ENCODE data around the gene HCRTR1. TPM values are rescaled to one million over a fixed set of nuclear protein-coding genes. Genes with fewer than 3 reads are reported as not detected.

The HCRTR1 gene
- total RNA-seq, 1 donor from 2014 or later: not detected

DNA sequence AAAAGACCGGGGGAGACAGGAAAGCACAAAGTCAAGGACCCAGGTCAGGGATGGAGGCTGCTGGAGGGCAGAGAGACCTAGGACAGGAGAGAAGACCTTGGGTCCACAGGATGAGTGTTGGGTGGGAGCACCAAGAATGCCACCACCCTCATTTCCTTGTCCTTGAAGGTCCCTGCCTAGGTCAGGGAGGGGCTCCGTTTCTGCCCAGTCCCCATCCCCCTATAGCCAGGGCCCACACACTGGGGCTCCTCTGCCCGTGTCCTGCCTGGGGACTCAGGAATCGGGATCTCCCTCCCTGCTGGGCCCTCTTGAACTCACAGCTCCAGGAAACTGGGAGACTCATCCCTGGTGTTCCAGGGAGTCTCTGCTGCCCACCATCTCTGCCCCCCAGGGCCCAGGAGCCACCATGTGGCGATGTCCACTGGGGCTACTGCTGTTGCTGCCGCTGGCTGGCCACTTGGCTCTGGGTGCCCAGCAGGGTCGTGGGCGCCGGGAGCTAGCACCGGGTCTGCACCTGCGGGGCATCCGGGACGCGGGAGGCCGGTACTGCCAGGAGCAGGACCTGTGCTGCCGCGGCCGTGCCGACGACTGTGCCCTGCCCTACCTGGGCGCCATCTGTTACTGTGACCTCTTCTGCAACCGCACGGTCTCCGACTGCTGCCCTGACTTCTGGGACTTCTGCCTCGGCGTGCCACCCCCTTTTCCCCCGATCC, 40.6 kb upstream of the HCRTR1 start:
- peaks cover 3% of the 10 kb centered on the region for H3K27me3 Mint-ChIP-seq
- H3K4me1 Mint-ChIP-seq: peaks cover 3% of the 10 kb centered on the region
- H3K9me3 Mint-ChIP-seq: no peaks in the 10 kb centered on the region
- H3K36me3 Mint-ChIP-seq (ENCODE audit: low read depth): no peaks in the 10 kb centered on the region
- no peak for DNase-seq
- no peak overlapping the region for H3K27ac Mint-ChIP-seq
- H3K4me3 Mint-ChIP-seq: no peak overlapping the region
- intact Hi-C loops (cut with micrococcal nuclease): no loop called here

DNA sequence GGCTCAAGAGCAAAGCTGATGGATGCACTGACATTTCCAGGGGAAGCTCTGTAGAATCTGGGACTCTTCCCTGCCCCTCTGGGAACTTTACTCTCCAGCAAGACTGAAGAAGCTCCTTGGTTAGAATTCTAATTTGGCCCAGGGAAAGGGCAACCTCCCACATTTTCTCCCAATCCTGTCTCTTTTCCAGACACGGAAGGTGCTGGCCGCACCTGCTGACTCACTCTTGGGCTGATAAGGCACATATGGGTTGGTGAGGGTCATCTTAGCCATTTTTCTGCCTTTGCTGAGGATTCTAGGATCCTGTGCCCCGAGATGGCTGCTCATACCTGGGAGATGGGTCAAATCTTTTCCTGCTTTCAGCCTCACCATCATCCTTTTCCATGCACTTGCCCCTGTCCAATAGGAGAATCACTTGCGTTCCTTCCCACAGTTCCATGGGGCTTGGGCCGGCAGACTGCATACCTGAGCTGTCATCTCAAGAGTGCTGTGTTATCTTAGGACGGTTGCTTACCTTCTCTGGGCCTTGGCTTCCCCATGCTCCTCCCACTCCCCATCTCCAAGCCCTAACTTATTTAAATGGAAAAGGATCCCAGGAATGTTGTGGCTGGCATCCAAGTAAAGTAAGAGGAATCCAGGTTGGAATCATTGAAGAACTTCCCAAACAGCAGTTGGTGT, 39.8 kb upstream of the HCRTR1 start:
- no peaks in the 10 kb centered on the region for H3K36me3 Mint-ChIP-seq (ENCODE audit: low read depth)
- H3K4me1 Mint-ChIP-seq: peaks cover 3% of the 10 kb centered on the region
- no peak overlapping the region for H3K4me3 Mint-ChIP-seq
- DNase-seq: no peak
- intact Hi-C loops (cut with micrococcal nuclease): no loop called here
- no peaks in the 10 kb centered on the region for H3K9me3 Mint-ChIP-seq
- no peak overlapping the region for H3K27ac Mint-ChIP-seq
- peaks cover 3% of the 10 kb centered on the region for H3K27me3 Mint-ChIP-seq

DNA sequence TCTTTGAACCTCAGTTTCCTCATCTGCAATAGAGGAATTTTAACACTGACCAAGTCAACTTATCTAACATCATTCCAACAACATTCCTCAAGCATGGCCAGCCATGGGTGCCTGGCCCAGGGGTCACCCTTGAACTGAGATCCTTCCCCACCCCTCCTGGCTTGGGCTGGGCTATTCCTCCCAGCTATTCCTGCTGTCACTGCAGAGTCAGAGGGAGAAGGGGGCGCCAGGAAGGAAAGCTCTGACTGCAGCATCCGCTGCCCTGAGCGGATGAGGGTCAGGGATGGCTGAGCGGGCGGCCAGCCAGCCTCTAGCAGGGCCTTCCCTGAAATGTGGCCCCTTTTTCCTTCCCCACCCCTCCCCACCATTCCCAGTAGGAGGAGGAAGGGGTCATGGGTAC, 38.1 kb upstream of the HCRTR1 start:
- Mint-ChIP-seq H3K27me3 (peaks cover 3% of the 10 kb centered on the region), H3K4me3 (no peak overlapping the region), H3K4me1 (peaks cover 3% of the 10 kb centered on the region), H3K36me3 (ENCODE audit: low read depth) (no peaks in the 10 kb centered on the region), H3K9me3 (no peaks in the 10 kb centered on the region), H3K27ac (no peak overlapping the region)
- intact Hi-C loops (cut with micrococcal nuclease): no loop called here
- DNase-seq: no peak

DNA sequence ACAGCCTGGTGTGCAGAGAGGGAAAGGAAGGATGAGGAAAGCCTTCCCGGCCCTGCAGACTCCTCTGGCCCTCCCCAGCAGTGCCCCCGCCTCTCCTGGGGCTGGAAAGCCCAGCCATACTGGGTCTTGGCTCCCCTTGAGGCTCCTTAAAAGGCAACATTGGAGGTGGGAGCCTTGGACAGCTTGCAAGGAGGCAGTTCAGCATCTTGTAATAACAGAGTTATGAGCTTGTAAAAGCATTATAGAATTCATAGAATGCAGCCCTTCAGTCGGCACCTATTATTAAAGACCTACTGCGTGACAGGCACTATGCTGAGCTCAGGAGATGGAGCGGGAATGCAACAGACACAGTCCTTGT, 37.0 kb upstream of the HCRTR1 start:
- intact Hi-C loops (cut with micrococcal nuclease): no loop called here

DNA sequence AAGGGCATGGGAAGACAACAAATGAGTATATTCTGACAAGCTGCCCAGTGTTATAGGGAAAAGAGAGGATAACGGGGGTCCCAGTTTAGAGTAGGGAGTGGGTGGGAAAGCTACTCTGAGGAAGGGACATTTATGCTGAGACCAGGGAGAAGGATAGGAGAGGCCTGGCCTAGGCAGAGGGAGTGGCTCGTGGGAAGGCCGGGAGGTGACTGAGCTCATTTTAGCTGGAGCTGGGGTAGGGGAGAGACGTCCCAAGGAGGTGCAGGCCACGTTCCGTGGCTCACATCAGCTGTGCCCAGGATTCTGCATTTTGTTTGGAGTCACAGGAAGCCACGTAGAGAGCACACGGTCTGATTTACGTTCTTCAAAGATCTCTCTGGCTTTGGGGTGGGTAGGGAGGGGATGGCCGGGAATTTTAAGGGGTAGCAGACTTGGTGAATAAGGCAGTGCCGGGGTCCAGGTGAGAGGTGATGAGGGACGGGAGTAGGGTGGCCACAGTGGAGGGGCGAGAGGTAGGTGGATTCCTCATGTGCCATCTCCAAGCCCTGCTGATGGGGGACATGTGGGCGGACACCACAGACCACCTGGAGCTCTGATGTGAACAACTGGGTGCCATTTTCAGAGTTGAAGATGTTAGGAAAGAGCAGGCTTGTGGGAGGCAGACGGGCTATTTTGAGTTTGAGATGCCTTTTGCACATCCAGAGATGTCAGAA, 36.4 kb upstream of the HCRTR1 start:
- Mint-ChIP-seq H3K4me1 (peaks cover 3% of the 10 kb centered on the region), H3K36me3 (ENCODE audit: low read depth) (no peaks in the 10 kb centered on the region), H3K27me3 (peaks cover 3% of the 10 kb centered on the region), H3K27ac (no peak overlapping the region), H3K4me3 (no peak overlapping the region), H3K9me3 (no peaks in the 10 kb centered on the region)
- intact Hi-C loops (cut with micrococcal nuclease): no loop called here
- DNase-seq: no peak

More for the DNA sequence above, 37.0 kb upstream of the HCRTR1 start:
- Mint-ChIP-seq H3K27me3 (peaks cover 3% of the 10 kb centered on the region), H3K4me3 (no peak overlapping the region), H3K27ac (no peak overlapping the region), H3K9me3 (no peaks in the 10 kb centered on the region), H3K36me3 (ENCODE audit: low read depth) (no peaks in the 10 kb centered on the region), H3K4me1 (peaks cover 3% of the 10 kb centered on the region)
- no peak for DNase-seq

DNA sequence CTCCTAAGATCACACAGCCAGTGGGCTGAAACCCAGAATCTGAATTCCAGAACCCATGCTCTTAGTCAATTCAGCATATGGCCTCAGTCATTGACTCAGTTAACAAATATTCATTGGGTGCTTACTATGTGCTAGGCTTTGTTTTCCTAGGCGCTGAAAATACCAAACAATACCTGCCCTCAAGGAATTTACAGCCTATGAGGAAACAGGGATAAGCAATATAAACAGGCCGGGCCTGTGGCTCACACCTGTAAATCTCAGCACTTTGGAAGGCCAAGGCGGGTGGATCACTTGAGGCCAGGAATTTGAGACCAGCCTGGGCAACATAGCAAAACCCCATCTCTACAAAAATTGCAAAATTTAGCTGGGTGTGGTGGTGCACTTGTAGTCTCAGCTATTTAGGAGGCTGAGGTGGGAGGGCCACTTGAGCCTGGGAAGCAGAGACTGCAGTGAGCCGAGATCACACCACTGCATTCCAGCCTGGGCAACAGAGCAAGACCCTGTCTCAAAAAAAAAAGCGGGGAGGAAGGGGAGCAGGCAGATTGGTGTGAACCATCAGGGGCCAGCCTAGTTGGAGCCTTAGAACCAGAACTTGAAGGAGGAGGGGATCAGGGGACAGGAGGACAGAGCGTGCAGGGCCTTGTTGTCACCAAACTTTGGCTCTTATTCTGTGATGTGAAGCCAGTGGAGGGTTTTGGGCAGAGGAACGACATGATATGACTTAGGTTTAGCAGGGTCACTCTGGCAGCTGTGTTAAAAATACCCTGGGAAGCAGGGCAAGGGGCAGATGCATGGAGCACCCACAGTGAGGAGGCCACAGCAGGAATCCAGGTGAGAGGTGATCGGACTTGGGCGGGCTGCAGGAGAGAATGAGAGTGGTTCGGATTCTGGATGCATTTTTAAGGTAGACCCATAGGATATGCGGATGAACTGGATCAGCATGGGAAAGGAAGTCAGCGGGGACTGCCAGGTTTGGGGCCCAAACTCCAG, 35.4 kb upstream of the HCRTR1 start:
- Mint-ChIP-seq H3K36me3 (ENCODE audit: low read depth) (no peaks in the 10 kb centered on the region), H3K27ac (no peak overlapping the region), H3K27me3 (no peaks in the 10 kb centered on the region), H3K9me3 (no peaks in the 10 kb centered on the region), H3K4me1 (no peaks in the 10 kb centered on the region), H3K4me3 (no peak overlapping the region)
- no peak for DNase-seq
- intact Hi-C loops (cut with micrococcal nuclease): no loop called here

DNA sequence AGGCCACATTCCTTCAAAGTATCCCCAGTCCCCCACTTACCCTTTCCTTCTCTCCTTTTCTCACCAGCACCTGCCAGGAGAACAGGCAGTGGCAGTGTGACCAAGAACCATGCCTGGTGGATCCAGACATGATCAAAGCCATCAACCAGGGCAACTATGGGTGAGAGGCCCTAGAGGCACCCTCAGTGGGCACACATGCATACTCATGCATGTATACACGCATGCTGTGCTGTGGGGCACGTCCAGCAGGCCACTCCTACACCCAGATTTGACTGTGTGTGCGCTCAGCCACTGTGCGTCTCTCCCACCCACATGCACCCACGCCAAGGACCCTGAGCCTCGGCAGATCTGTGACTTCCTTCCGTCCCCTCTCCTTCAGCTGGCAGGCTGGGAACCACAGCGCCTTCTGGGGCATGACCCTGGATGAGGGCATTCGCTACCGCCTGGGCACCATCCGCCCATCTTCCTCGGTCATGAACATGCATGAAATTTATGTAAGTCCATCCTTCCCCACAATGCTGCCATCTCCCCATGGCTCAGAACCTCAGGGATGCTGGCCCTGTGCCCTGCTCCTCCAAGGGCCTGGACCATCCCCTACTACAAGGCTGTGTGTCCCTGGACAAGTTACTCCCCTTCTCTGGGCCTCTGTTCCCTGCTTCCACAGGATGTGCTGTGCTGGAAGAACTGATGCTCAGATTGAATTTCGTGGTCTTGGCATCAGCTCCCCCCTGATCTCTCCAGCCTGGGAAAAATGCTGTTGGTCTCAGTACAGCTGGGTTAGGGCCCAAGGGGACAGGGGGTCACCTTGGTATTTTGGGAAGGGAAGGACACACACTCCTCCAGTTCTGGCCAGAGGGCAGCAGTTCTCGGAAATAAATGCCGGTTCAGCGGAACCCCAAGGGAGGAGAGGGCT, 34.2 kb upstream of the HCRTR1 start:
- no peak for DNase-seq
- Mint-ChIP-seq H3K4me1 (no peaks in the 10 kb centered on the region), H3K27ac (no peak overlapping the region), H3K36me3 (ENCODE audit: low read depth) (no peaks in the 10 kb centered on the region), H3K4me3 (no peak overlapping the region), H3K27me3 (peaks cover 4% of the 10 kb centered on the region), H3K9me3 (no peaks in the 10 kb centered on the region)
- intact Hi-C loops (cut with micrococcal nuclease): no loop called here

DNA sequence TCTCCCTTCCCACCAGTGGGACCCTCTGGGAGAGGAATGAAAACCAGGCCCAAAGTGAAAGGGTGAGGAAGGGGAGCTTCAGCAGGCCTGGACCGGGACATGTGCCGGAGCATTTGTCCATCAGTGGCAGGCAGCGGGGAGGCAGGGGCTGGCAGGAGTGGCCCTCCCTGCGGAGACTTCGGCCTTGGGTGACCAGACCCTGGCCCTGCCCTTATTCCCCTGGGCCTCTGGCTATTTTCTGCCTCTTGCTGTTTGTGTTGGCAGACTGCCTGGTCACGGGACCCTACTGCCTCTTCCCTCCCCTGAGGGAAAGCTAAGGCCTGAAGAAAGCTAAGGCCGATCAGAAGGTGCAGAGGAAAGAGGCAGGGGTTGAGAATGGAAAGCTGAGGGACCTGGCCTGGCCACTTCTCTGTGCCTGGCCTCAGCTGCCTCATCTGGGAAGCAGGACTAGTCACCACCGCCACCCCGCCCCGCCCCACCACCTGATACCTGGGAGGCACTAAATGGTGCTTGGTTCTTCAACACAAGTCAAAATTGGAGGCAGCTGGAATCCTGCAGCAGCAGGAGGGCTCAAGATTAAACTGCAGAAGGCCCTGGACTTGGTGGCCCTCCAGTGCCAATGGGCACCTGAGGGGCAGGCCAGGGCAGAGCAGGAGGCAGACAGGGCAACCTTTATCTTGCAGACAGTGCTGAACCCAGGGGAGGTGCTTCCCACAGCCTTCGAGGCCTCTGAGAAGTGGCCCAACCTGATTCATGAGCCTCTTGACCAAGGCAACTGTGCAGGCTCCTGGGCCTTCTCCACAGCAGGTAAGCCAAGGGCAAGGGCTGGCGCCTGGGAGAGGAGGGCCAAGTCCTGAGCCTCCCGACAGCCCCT, 33.3 kb upstream of the HCRTR1 start:
- Mint-ChIP-seq H3K36me3 (ENCODE audit: low read depth) (no peaks in the 10 kb centered on the region), H3K4me1 (peaks cover under 1% of the 10 kb centered on the region), H3K27ac (no peak overlapping the region), H3K4me3 (no peak overlapping the region), H3K27me3 (peaks cover 6% of the 10 kb centered on the region), H3K9me3 (no peaks in the 10 kb centered on the region)
- no peak for DNase-seq
- intact Hi-C loops (cut with micrococcal nuclease): no loop called here

DNA sequence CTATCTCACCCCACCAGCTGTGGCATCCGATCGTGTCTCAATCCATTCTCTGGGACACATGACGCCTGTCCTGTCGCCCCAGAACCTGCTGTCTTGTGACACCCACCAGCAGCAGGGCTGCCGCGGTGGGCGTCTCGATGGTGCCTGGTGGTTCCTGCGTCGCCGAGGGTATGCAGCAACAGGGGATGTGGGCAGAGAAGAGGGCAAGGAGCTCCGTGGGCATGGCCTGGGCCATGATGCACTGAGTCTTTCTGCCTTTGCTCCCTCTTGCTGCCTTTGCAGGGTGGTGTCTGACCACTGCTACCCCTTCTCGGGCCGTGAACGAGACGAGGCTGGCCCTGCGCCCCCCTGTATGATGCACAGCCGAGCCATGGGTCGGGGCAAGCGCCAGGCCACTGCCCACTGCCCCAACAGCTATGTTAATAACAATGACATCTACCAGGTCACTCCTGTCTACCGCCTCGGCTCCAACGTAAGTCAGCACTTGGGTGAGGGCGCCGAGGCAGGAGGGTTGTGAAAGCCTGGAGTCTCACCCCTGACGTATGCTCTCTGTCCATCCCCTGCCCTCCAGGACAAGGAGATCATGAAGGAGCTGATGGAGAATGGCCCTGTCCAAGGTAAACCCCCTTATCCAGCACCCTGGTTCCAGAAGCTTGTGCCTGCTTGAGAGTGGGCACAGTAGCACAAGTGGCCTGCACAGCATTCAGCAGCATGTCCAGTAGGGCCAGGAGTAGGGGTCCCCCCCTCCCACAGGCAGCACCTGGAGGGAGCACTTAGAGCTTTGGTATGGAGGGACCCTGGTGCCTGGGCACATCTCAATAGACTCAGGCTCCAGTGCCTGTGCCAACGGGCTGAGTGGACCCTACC, 32.4 kb upstream of the HCRTR1 start:
- Mint-ChIP-seq H3K27ac (no peak overlapping the region), H3K4me1 (peaks cover 2% of the 10 kb centered on the region), H3K9me3 (no peaks in the 10 kb centered on the region), H3K27me3 (peaks cover 9% of the 10 kb centered on the region), H3K36me3 (ENCODE audit: low read depth) (no peaks in the 10 kb centered on the region), H3K4me3 (no peak overlapping the region)
- DNase-seq: no peak
- intact Hi-C loops (cut with micrococcal nuclease): no loop called here

DNA sequence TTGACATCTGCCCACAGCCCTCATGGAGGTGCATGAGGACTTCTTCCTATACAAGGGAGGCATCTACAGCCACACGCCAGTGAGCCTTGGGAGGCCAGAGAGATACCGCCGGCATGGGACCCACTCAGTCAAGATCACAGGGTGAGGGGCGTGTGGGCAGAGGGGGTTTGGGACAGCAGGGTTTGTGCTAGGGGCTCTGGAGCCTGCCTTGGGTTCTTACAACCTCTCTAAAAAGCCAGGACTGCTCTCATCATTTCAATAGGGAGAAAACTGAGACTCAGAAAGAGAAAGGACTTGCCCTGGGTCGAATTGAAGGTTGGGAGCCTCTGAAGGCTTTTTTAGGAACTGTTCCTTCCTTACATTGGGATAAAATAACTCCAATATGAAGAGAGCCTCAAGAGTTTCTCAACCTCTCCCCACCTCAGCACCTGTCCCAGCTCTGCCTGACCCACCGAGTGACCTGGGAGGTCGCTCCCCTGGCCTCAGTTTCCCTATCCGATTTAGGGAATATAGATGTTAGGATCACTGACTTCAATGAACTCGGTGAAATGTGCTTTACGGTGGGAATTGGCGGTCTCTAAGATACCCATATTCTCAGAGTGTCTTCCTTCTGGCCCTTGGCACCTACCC, 31.6 kb upstream of the HCRTR1 start:
- Mint-ChIP-seq H3K36me3 (ENCODE audit: low read depth) (no peaks in the 10 kb centered on the region), H3K27me3 (peaks cover 9% of the 10 kb centered on the region), H3K27ac (no peak overlapping the region), H3K9me3 (no peaks in the 10 kb centered on the region), H3K4me3 (no peak overlapping the region), H3K4me1 (peaks cover 2% of the 10 kb centered on the region)
- intact Hi-C loops (cut with micrococcal nuclease): no loop called here
- DNase-seq: no peak
